ENCODE data around the gene STPG4. TPM values are rescaled to one million over a fixed set of nuclear protein-coding genes. Genes with fewer than 3 reads are reported as not detected.
"Not testable (repeated sequence)": the region's sequence is repeated elsewhere in the genome, so short reads cannot be mapped to it uniquely, and the experiment has no call there.

The STPG4 gene
- total RNA-seq, 4 donors from 2014 or later, result 0.22 to 1.1 (median 0.42) TPM; not detected in 1

DNA sequence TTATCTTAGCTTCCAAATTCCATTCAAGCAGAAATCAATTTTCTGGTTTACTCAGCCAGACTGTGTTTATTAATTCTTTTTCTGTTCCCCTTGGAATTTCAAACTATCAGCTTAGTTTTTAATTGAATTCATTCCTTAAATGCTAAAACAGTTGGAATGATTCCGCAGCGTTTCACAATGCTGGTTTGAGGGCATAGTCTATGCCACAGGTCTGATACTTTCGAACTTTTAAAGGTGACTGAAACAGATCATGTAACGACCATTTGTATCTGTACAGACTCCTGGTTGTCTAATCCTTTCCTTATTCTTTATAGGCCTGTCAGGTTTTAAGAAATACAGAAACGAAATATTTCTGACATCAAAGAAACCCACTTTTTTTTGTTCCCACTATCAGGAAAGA lies 45.4 kb downstream of the STPG4 start:
- Histone ChIP-seq H3K4me1 (no peaks in the 10 kb centered on the region), H3K27ac (no peak overlapping the region), H3K9me3 (no peaks in the 10 kb centered on the region), H3K36me3 (no peaks in the 10 kb centered on the region), H3K4me3 (replicated peaks in 1 of 3) (no peak overlapping the region), H3K27me3 (no peaks in the 10 kb centered on the region)
- intact Hi-C loops (cut with DNase I), result no loop called here
- DNase-seq, result no peak
- 89 to 93% methylated on average over 5 of the region's 5 CpGs for WGBS, 2 donors
- TF ChIP-seq, protein P1, sequence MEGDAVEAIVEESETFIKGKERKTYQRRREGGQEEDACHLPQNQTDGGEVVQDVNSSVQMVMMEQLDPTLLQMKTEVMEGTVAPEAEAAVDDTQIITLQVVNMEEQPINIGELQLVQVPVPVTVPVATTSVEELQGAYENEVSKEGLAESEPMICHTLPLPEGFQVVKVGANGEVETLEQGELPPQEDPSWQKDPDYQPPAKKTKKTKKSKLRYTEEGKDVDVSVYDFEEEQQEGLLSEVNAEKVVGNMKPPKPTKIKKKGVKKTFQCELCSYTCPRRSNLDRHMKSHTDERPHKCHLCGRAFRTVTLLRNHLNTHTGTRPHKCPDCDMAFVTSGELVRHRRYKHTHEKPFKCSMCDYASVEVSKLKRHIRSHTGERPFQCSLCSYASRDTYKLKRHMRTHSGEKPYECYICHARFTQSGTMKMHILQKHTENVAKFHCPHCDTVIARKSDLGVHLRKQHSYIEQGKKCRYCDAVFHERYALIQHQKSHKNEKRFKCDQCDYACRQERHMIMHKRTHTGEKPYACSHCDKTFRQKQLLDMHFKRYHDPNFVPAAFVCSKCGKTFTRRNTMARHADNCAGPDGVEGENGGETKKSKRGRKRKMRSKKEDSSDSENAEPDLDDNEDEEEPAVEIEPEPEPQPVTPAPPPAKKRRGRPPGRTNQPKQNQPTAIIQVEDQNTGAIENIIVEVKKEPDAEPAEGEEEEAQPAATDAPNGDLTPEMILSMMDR (IDR thresholded peaks at IDR 0.05), result no peak
- no peak for TF ChIP-seq POLR2A (IDR thresholded peaks at IDR 0.05)

- Histone ChIP-seq H3K4me3 (replicated peaks in 1 of 3) (no peak overlapping the region), H3K36me3 (no peaks in the 10 kb centered on the region), H3K27me3 (no peaks in the 10 kb centered on the region), H3K9me3 (no peaks in the 10 kb centered on the region), H3K4me1 (no peaks in the 10 kb centered on the region), H3K27ac (no peak overlapping the region)
- no peak for DNase-seq
- intact Hi-C loops (cut with DNase I), result no loop called here
- WGBS, 2 donors, result 75 to 83% methylated on average over 4 of the region's 4 CpGs
- no peak for TF ChIP-seq POLR2A (IDR thresholded peaks at IDR 0.05)
- TF ChIP-seq, protein P1 (IDR thresholded peaks at IDR 0.05), result no peak
Measured at GRCh38 chr2:47109007-47109375, 46.1 kb downstream of the STPG4 start.

- H3K36me3 ChIP-seq; H3K27ac ChIP-seq; DNase-seq; H3K9me3 ChIP-seq; intact Hi-C loops (cut with DNase I); H3K4me3 ChIP-seq (replicated peaks in 1 of 3); H3K4me1 ChIP-seq; H3K27me3 ChIP-seq: not testable (repeated sequence)
- WGBS, 2 donors, result 94 to 95% methylated on average over 19 of the region's 19 CpGs
Measured at GRCh38 chr2:47108267-47109006, 46.7 kb downstream of the STPG4 start.

DNA sequence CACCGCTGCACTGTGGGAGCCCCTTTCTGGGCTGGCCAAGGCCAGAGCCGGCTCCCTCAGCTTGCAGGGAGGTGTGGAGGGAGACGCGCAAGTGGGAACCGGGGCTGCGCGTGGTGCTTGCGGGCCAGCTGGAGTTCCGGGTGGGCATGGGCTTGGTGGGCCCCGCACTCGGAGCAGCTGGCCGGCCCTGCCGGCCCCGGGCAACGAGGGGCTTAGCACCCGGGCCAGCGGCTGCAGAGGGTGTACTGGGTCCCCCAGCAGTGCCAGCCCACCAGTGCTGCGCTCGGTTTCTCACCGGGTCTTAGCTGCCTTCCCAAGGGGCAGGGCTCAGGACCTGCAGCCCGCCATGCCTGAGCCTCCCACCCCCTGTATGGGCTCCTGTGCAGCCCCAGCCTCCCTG lies 47.9 kb downstream of the STPG4 start:
- intact Hi-C loops (cut with DNase I); H3K9me3 ChIP-seq; H3K4me3 ChIP-seq (replicated peaks in 1 of 3); H3K27ac ChIP-seq; H3K4me1 ChIP-seq; H3K27me3 ChIP-seq; DNase-seq; H3K36me3 ChIP-seq: not testable (repeated sequence)
- WGBS, 2 donors, result 98 to 100% methylated on average over 4 to 21 of the region's 21 CpGs

- H3K9me3 ChIP-seq; H3K4me3 ChIP-seq (replicated peaks in 1 of 3); H3K27me3 ChIP-seq; H3K36me3 ChIP-seq; intact Hi-C loops (cut with DNase I); H3K27ac ChIP-seq; DNase-seq; H3K4me1 ChIP-seq: not testable (repeated sequence)
- WGBS, 2 donors, result 72 to 75% methylated on average over 4 of the region's 4 CpGs
Measured at GRCh38 chr2:47106231-47106630, 48.9 kb downstream of the STPG4 start.

GRCh38 chr2:47099712-47100111 lies 55.4 kb downstream of the STPG4 start:
- H3K4me3 ChIP-seq (replicated peaks in 1 of 3); H3K36me3 ChIP-seq; H3K27me3 ChIP-seq; H3K9me3 ChIP-seq; intact Hi-C loops (cut with DNase I); H3K27ac ChIP-seq; H3K4me1 ChIP-seq; DNase-seq: not testable (repeated sequence)
- WGBS, 2 donors, result 100% methylated on average over 7 of the region's 14 CpGs; no CpG with 5 or more reads in 1 of the 2 donors

- intact Hi-C loops (cut with DNase I), result no loop called here
- no peak for DNase-seq
- TF ChIP-seq POLR2A (IDR thresholded peaks at IDR 0.05), result no peak
- TF ChIP-seq, protein P1 (IDR thresholded peaks at IDR 0.05), result no peak
- no peaks in the 10 kb centered on the region for H3K27me3 ChIP-seq
- no peak overlapping the region for H3K27ac ChIP-seq
- H3K9me3 ChIP-seq, result no peaks in the 10 kb centered on the region
- no peak overlapping the region for H3K4me3 ChIP-seq (replicated peaks in 1 of 3)
- H3K4me1 ChIP-seq, result no peaks in the 10 kb centered on the region
- 85 to 91% methylated on average over 4 of the region's 4 CpGs for WGBS, 2 donors
- no peaks in the 10 kb centered on the region for H3K36me3 ChIP-seq
Measured at GRCh38 chr2:47098953-47099352, 56.2 kb downstream of the STPG4 start.

Measured in thyroid gland (tissue), 4 donors.